Right atrium auricular region (tissue), 2 donors: ENCODE data around the gene KCNN4. TPM values are rescaled to one million over a fixed set of nuclear protein-coding genes. Genes with fewer than 3 reads are reported as not detected.
"Not testable (repeated sequence)": the region's sequence is repeated elsewhere in the genome, so short reads cannot be mapped to it uniquely, and the experiment has no call there.

Experiments
- DNase-seq: peaks from one replicate; pipeline ENCODE4 v3.0.0-alpha.2; 2019; ENCODE audit warnings: low spot score
- H3K27ac ChIP-seq, 2 donors: fragments of 200-600 bp; sonication (generic); 1 replicate in 1 of 2; 2 replicates in 1 of 2; pipeline ENCODE4 v1.5.1; 2016 to 2019
- H3K27me3 ChIP-seq, 2 donors: fragments of 200-600 bp; sonication (generic); one replicate each; pipeline versions ENCODE4 v1.5.1 to v1.6.0; 2017 to 2019
- H3K36me3 ChIP-seq: fragments of 200-600 bp; sonication (generic); one replicate; pipeline ENCODE4 v1.5.1; 2016
- H3K4me1 ChIP-seq, 2 donors: fragments of 200-600 bp; sonication (generic); one replicate each; pipeline versions ENCODE4 v1.5.1 to v1.6.0; 2017 to 2019
- H3K4me3 ChIP-seq, 2 donors: fragments of 200-600 bp; sonication (generic); 1 replicate in 1 of 2; 2 replicates in 1 of 2; pipeline ENCODE4 v1.5.1; 2017 to 2019; ENCODE audit warnings: mild to moderate bottlenecking in 1 of 2, moderate library complexity in 1 of 2
- H3K9me3 ChIP-seq, 2 donors: fragments of 200-600 bp; sonication (generic); one replicate each; pipeline ENCODE4 v1.5.1; 2019
- CTCF ChIP-seq, 2 donors: fragments of 200-600 bp; sonication (generic); IDR thresholded peaks; one replicate each; pipeline ENCODE4 v1.5.1; 2019; ENCODE audit warnings: antibody characterized with exemption in 2 of 2
- total RNA-seq, 2 donors: library from RNA; depleted of rRNA; stranded (reverse); fragments of >200 nt; gene quantifications; one replicate each; pipeline ENCODE4 v1.1.0, GENCODE V29; 2016

The KCNN4 gene
- total RNA-seq, 2 donors from 2014 or later: 1.3 to 2.0 TPM

- Histone ChIP-seq H3K9me3 (no peaks in the 10 kb centered on the region), H3K27me3 (peaks cover 0 to 3% of the 10 kb centered on the region in 2 donors), H3K4me1 (peaks cover 0 to 7% of the 10 kb centered on the region in 2 donors), H3K27ac (no peak overlapping the region), H3K4me3 (no peak overlapping the region), H3K36me3 (no peaks in the 10 kb centered on the region)
- no peak for DNase-seq
- no peak for TF ChIP-seq CTCF (IDR thresholded peaks at IDR 0.05)
These were observed 37.7 kb upstream of the KCNN4 start for GRCh38 chr19:43818500-43818899.

- DNase-seq, H3K4me3 ChIP-seq, H3K27ac ChIP-seq, H3K4me1 ChIP-seq, H3K27me3 ChIP-seq, H3K9me3 ChIP-seq, H3K36me3 ChIP-seq: not testable (repeated sequence)
These were observed 36.7 kb upstream of the KCNN4 start for GRCh38 chr19:43817454-43817853.

GRCh38 chr19:43814663-43815352, 34.0 kb upstream of the KCNN4 start:
- Histone ChIP-seq H3K9me3 (no peaks in the 10 kb centered on the region), H3K27me3 (no peaks in the 10 kb centered on the region), H3K36me3 (no peaks in the 10 kb centered on the region), H3K4me1 (peaks cover 0 to under 1% of the 10 kb centered on the region in 2 donors), H3K27ac (no peak overlapping the region), H3K4me3 (no peak overlapping the region)
- DNase-seq: no peak
- TF ChIP-seq CTCF (IDR thresholded peaks at IDR 0.05): no peak

GRCh38 chr19:43812688-43813087, 31.9 kb upstream of the KCNN4 start:
- no peak for DNase-seq
- no peaks in the 10 kb centered on the region for H3K27me3 ChIP-seq
- H3K4me3 ChIP-seq: no peak overlapping the region
- no peak for TF ChIP-seq CTCF (IDR thresholded peaks at IDR 0.05)
- no peak overlapping the region for H3K27ac ChIP-seq
- H3K36me3 ChIP-seq: no peaks in the 10 kb centered on the region
- H3K4me1 ChIP-seq: no peaks in the 10 kb centered on the region
- no peaks in the 10 kb centered on the region for H3K9me3 ChIP-seq

GRCh38 chr19:43812259-43812658, 31.5 kb upstream of the KCNN4 start:
- H3K4me3 ChIP-seq: no peak overlapping the region
- TF ChIP-seq CTCF (IDR thresholded peaks at IDR 0.05): no peak
- no peaks in the 10 kb centered on the region for H3K27me3 ChIP-seq
- H3K36me3 ChIP-seq: no peaks in the 10 kb centered on the region
- H3K4me1 ChIP-seq: no peaks in the 10 kb centered on the region
- H3K9me3 ChIP-seq: no peaks in the 10 kb centered on the region
- no peak overlapping the region for H3K27ac ChIP-seq
- no peak for DNase-seq

GRCh38 chr19:43811837-43812236, 31.1 kb upstream of the KCNN4 start:
- H3K27me3 ChIP-seq: no peaks in the 10 kb centered on the region
- H3K27ac ChIP-seq: no peak overlapping the region
- H3K4me1 ChIP-seq: no peaks in the 10 kb centered on the region
- no peak for DNase-seq
- no peaks in the 10 kb centered on the region for H3K36me3 ChIP-seq
- H3K9me3 ChIP-seq: no peaks in the 10 kb centered on the region
- no peak for TF ChIP-seq CTCF (IDR thresholded peaks at IDR 0.05)
- H3K4me3 ChIP-seq: no peak overlapping the region
